Adrenal gland (tissue), 12 donors: ENCODE data around the gene PTPRN2. TPM values are rescaled to one million over a fixed set of nuclear protein-coding genes. Genes with fewer than 3 reads are reported as not detected.

Experiments
- DNase-seq, 7 donors: peaks; one replicate each; pipeline ENCODE4 v3.0.0-alpha.2; 2019 to 2020
- H3K27ac ChIP-seq, 5 donors: fragments of 200-600 bp; sonication (generic) in 4 of 5; 1 replicate in 3 of 5; 2 replicates in 2 of 5; pipeline versions ENCODE4 v1.5.1 to v1.8.0; 2016 to 2020; ENCODE audit warnings: mild to moderate bottlenecking in 1 of 5
- H3K27me3 ChIP-seq: fragments of 200-600 bp; 2 replicates; pipeline ENCODE4 v1.8.0; 2021
- H3K36me3 ChIP-seq, 2 donors: fragments of 200-600 bp; replicated peaks in 1 of 2; 1 replicate in 1 of 2; 2 replicates in 1 of 2; pipeline versions ENCODE4 v1.5.1 to v1.8.0; 2018 to 2022
- H3K4me1 ChIP-seq, 2 donors: fragments of 200-600 bp; replicated peaks in 1 of 2; 1 replicate in 1 of 2; 2 replicates in 1 of 2; pipeline versions ENCODE4 v1.5.1 to v1.8.0; 2018 to 2021
- H3K4me3 ChIP-seq, 4 donors: fragments of 200-600 bp; sonication (generic) in 3 of 4; one replicate each; pipeline ENCODE4 v1.5.1; 2016 to 2018
- H3K9me3 ChIP-seq, 3 donors: fragments of 200-600 bp; sonication (generic) in 1 of 3; replicated peaks in 1 of 3; 1 replicate in 2 of 3; 2 replicates in 1 of 3; pipeline versions ENCODE4 v1.5.1 to v1.8.0; 2016 to 2021
- CTCF ChIP-seq, 6 experiments: fragments of 450-650 bp in 4 of 6; fragments of 200-600 bp in 2 of 6; sonication (generic) in 1 of 6; IDR thresholded peaks; 1 replicate in 5 of 6; 2 replicates in 1 of 6; pipeline versions ENCODE4 v1.5.1 to v1.8.0; 2016 to 2021; ENCODE audit warnings: antibody characterized with exemption in 6 of 6, mild to moderate bottlenecking in 2 of 6, moderate library complexity in 1 of 6
- POLR2A ChIP-seq, 2 donors: fragments of 450-650 bp; IDR thresholded peaks; one replicate each; pipeline ENCODE4 v1.6.1; 2017; ENCODE audit warnings: antibody characterized with exemption in 2 of 2, mild to moderate bottlenecking in 2 of 2, moderate library complexity in 1 of 2
- WGBS, 4 donors: extraction: QIAGEN DNeasy Blood & Tissue Kit in 2 of 4; methylation state at CpG; one replicate each; pipeline versions ENCODE4 v1.1.5 to v1.1.7; 2013 to 2017; 5-methylcytosine and 5-hydroxymethylcytosine counted together
- intact Hi-C, 2 donors: fragments of 100-400 bp; cut with DNase I; formaldehyde crosslinking; loops; one replicate each; pipeline versions ENCODE4 v1.14.1 to v1.15.0; 2022 to 2023
- polyA plus RNA-seq, 3 donors: library from polyadenylated mRNA; stranded (reverse); fragments of 200-250 nt in 2 of 3; fragments of 350-450 nt in 1 of 3; fragmentation: Illumina TruSeq in 1 of 3; extraction: RNeasy Lipid Tissue Mini Kit (QIAGEN cat#74804) in 1 of 3; gene quantifications; one replicate each; pipeline ENCODE4 v1.2.3, GENCODE V29; 2013 to 2014
- total RNA-seq, 9 donors: library from RNA; depleted of rRNA in 4 of 9; stranded (reverse); fragments of >200 nt in 4 of 9; fragments of 120-200 nt in 1 of 9; fragmentation: NEBNext Ultra II Directional in 1 of 9; extraction: Animal tissue kit (Norgen Biotek cat#: 25700) in 1 of 9; gene quantifications; one replicate each; pipeline versions ENCODE4 v1.1.0 to v1.2.4, GENCODE V29; 2013 to 2023
- donor health status: healthy with polysubstance abuse.
- donor health status: Bipolar disorder and iron deficiency.
- donor health status: DM: yes; HTN: yes; CAD: no.
- donor health status: DM: no; HTN: no; CAD: no.
- donor health status: DM: no; HTN: no; CAD: no.
- donor health status: DM: yes; HTN: yes; CAD: no.

Gene PTPRN2
- total and polyA plus RNA-seq, 12 donors = 2.2 to 16.2 (median 3.4) TPM

GRCh38 chr7:157514306-157514705 is 1073.3 kb downstream of the PTPRN2 start:
- 63 to 78% (median 69%) methylated on average over 10 to 11 of the region's 11 CpGs for WGBS, 4 donors
- Histone ChIP-seq H3K4me1 (no peaks in the 10 kb centered on the region), H3K27ac (no peak overlapping the region), H3K36me3 (no peaks in the 10 kb centered on the region), H3K27me3 (no peaks in the 10 kb centered on the region), H3K9me3 (no peaks in the 10 kb centered on the region), H3K4me3 (no peak overlapping the region)
- intact Hi-C loops = no loop called here
- DNase-seq = no peak
- TF ChIP-seq POLR2A (IDR thresholded peaks at IDR 0.05) (no peak), CTCF (IDR thresholded peaks at IDR 0.05) (no peak)

DNA sequence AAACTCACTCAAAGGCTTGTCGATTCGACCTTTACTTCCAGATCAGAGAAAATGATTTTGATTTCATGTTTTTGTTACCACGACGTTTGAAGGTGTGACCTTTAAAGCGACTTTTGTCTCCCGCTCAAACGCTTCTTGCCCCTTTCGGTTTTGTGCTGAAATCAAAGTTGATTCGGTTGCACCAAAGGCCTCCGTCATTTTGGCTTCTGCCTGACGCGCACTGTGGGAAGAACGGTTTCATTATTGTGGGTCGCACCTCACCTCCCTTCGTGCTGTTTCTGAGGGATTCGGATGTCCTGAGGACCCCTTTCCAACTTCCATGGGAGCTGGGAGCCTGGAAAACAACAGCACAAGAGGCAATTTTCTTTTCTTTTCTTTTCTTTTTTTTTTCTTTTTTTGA is 1073.9 kb downstream of the PTPRN2 start:
- H3K36me3 ChIP-seq = no peaks in the 10 kb centered on the region
- no peak for TF ChIP-seq POLR2A (IDR thresholded peaks at IDR 0.05)
- TF ChIP-seq CTCF (IDR thresholded peaks at IDR 0.05) = no peak
- 79 to 86% (median 85%) methylated on average over 16 of the region's 16 CpGs for WGBS, 4 donors
- no peaks in the 10 kb centered on the region for H3K27me3 ChIP-seq
- H3K4me3 ChIP-seq = no peak overlapping the region
- H3K4me1 ChIP-seq = no peaks in the 10 kb centered on the region
- H3K27ac ChIP-seq = no peak overlapping the region
- no peak for DNase-seq
- intact Hi-C loops = no loop called here
- no peaks in the 10 kb centered on the region for H3K9me3 ChIP-seq

GRCh38 chr7:157513162-157513621 is 1074.4 kb downstream of the PTPRN2 start:
- Histone ChIP-seq H3K27ac (no peak overlapping the region), H3K4me1 (no peaks in the 10 kb centered on the region), H3K9me3 (no peaks in the 10 kb centered on the region), H3K36me3 (no peaks in the 10 kb centered on the region), H3K27me3 (no peaks in the 10 kb centered on the region), H3K4me3 (no peak overlapping the region)
- DNase-seq = peak in 1 of 7 donors; percentile 34
- intact Hi-C loops = no loop called here
- no peak for TF ChIP-seq POLR2A (IDR thresholded peaks at IDR 0.05)
- TF ChIP-seq CTCF (IDR thresholded peaks at IDR 0.05) = no peak
- 57 to 72% (median 66%) methylated on average over 18 of the region's 18 CpGs for WGBS, 4 donors

- Histone ChIP-seq H3K27ac (no peak overlapping the region), H3K4me1 (no peaks in the 10 kb centered on the region), H3K9me3 (no peaks in the 10 kb centered on the region), H3K4me3 (no peak overlapping the region), H3K27me3 (no peaks in the 10 kb centered on the region), H3K36me3 (no peaks in the 10 kb centered on the region)
- TF ChIP-seq POLR2A (IDR thresholded peaks at IDR 0.05) (no peak), CTCF (IDR thresholded peaks at IDR 0.05) (no peak)
- 54 to 68% (median 63%) methylated on average over 2 of the region's 2 CpGs for WGBS, 4 donors
- intact Hi-C loops = no loop called here
- no peak for DNase-seq
These were observed 1078.4 kb downstream of the PTPRN2 start for GRCh38 chr7:157509226-157509625.
